BLaER1 (cell line): ENCODE data around the gene GLTP.
"Not testable (repeated sequence)": the region's sequence is repeated elsewhere in the genome, so short reads cannot be mapped to it uniquely, and the experiment has no call there.

Experiments used
- H3K27ac ChIP-seq: shearing (Covaris generic); formaldehyde crosslinking; 2 replicates; pipeline ENCODE4 v1.8.1; 2022
- H3K27me3 ChIP-seq: shearing (Covaris generic); formaldehyde crosslinking; 2 replicates; pipeline ENCODE4 v1.8.1; 2022
- H3K36me3 ChIP-seq: shearing (Covaris generic); formaldehyde crosslinking; 2 replicates; pipeline ENCODE4 v1.8.1; 2022
- H3K4me1 ChIP-seq: shearing (Covaris generic); formaldehyde crosslinking; 2 replicates; pipeline ENCODE4 v1.8.1; 2022
- H3K4me2 ChIP-seq: shearing (Covaris generic); formaldehyde crosslinking; 2 replicates; pipeline ENCODE4 v1.8.1; 2022
- H3K4me3 ChIP-seq: shearing (Covaris generic); formaldehyde crosslinking; 2 replicates; pipeline ENCODE4 v1.8.1; 2022
- H3K9ac ChIP-seq: shearing (Covaris generic); formaldehyde crosslinking; 2 replicates; pipeline ENCODE4 v1.8.1; 2022
- H3K9me3 ChIP-seq: shearing (Covaris generic); formaldehyde crosslinking; 2 replicates; pipeline ENCODE4 v1.8.1; 2022
- H4K20me1 ChIP-seq: shearing (Covaris generic); formaldehyde crosslinking; 2 replicates; pipeline ENCODE4 v1.8.1; 2022
- Cebpa-rat ChIP-seq: shearing (Covaris generic); IDR thresholded peaks from 2 replicates; pipeline ENCODE4 v1.8.1; 2022

Gene GLTP

DNA sequence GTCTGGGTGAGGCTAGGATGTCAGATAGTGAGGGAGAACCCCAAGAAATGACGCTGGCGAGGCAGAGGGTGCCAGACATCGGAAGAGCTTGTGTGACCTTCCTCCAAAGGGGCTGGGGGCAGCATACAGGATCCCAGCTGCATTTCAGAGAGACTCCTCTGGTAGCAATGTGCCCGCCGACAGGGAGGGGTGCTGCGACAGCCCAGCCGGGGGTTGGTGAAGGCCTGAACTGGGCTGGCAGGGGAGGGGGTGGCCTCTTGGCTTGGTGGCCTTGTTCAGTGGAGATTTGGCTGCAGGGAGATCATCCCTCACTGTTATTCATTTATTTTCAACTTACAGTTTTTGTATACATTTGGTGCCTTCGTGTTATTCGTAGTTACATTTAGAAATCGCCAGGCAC, 25.0 kb upstream of the GLTP start:
- H3K9me3 ChIP-seq, result no peaks in the 10 kb centered on the region
- H3K9ac ChIP-seq, result no peak overlapping the region
- H3K4me2 ChIP-seq, result no peak overlapping the region
- H3K27me3 ChIP-seq, result no peaks in the 10 kb centered on the region
- TF ChIP-seq Cebpa-rat, result no peak
- no peak overlapping the region for H3K4me3 ChIP-seq
- 0 out of 2 replicates have a peak, but pooled peaks cover 5% of the 10 kb centered on the region for H4K20me1 ChIP-seq
- H3K27ac ChIP-seq, result no peak overlapping the region
- H3K36me3 ChIP-seq, result peaks cover 77% of the 10 kb centered on the region
- peaks cover 24% of the 10 kb centered on the region for H3K4me1 ChIP-seq

DNA sequence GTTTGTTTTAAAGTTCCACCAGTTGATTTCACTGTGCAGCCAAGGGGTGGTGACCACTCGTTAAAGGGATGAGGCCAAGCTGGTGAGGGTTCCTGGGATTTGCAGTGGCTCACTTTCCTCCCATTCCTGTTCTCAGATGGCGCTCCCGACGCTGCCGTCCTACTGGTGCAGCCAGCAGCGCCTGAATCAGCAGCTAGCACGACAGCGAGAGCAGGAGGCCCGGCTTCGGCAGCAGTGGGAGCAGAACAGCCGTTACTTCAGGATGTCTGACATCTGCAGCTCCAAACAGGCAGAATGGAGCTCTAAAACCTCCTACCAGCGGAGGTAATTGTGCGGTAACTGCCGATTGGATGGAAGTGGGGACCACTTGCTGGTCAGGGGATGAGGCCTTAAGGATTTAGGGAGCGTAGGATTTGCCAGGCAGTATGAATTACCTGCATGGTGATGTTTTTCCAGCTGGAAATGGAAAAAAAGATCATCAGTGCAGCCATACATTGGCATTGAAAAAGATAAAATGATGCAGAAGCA, 22.6 kb upstream of the GLTP start:
- TF ChIP-seq Cebpa-rat, result no peak

DNA sequence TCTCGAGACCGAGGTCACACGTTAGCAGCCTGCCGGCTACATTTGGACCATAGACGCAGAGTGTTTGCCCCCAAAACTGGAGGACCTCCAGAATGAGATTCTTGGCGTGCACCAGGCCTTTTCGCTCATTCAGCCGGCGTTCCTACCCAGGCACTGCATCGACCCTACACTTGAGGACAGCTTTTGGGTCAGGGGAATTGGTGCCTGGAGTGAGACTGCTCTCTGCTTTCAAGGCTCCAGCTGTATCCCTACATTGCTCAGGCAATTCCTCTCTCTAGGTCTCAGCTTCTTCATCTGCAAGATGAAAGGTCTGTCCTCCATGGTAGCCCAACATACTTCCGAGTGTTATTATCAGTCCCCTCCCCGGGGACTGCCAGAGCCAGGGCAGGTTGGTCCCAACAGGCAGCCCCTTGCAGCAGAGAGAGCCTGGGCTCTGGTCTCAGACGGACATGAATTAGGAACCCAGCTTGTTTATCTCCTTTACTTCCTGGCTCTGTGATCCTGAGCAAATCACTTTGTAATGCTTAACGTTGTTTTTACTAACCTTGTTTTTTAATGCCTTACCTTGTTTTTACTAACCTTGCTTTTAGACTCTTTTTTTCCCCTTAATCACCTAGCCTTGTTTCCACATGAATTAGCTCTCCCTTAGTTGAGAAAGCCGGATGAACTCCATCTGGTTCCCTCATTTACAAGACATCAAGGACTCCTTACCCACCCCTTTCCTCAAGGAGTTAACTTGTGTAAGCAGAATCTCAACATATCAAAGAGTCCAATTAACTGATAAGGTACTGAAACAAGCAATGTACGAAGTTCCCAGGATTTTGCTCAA, 20.6 kb upstream of the GLTP start:
- Histone ChIP-seq H3K27me3 (no peaks in the 10 kb centered on the region), H3K4me1 (peaks cover 33% of the 10 kb centered on the region), H3K9me3 (no peaks in the 10 kb centered on the region), H3K36me3 (peaks cover 33% of the 10 kb centered on the region), H3K9ac (peak overlapping the region; percentile 93), H4K20me1 (no peaks in the 10 kb centered on the region), H3K27ac (peak overlapping the region; percentile 93), H3K4me3 (peak overlapping the region; percentile 87), H3K4me2 (peak overlapping the region; percentile 90)
- no peak for TF ChIP-seq Cebpa-rat

More for the DNA sequence above, 22.6 kb upstream of the GLTP start:
- no peak overlapping the region for H3K4me2 ChIP-seq
- H3K4me3 ChIP-seq, result no peak overlapping the region
- peaks cover 53% of the 10 kb centered on the region for H3K36me3 ChIP-seq
- peak overlapping the region; percentile 18; the same call in 1 of the 2 replicates for H3K9ac ChIP-seq
- H3K4me1 ChIP-seq, result peaks cover 33% of the 10 kb centered on the region
- no peak overlapping the region for H3K27ac ChIP-seq
- H3K27me3 ChIP-seq, result no peaks in the 10 kb centered on the region
- H4K20me1 ChIP-seq, result 0 out of 2 replicates have a peak, but pooled peaks cover 5% of the 10 kb centered on the region
- no peaks in the 10 kb centered on the region for H3K9me3 ChIP-seq

DNA sequence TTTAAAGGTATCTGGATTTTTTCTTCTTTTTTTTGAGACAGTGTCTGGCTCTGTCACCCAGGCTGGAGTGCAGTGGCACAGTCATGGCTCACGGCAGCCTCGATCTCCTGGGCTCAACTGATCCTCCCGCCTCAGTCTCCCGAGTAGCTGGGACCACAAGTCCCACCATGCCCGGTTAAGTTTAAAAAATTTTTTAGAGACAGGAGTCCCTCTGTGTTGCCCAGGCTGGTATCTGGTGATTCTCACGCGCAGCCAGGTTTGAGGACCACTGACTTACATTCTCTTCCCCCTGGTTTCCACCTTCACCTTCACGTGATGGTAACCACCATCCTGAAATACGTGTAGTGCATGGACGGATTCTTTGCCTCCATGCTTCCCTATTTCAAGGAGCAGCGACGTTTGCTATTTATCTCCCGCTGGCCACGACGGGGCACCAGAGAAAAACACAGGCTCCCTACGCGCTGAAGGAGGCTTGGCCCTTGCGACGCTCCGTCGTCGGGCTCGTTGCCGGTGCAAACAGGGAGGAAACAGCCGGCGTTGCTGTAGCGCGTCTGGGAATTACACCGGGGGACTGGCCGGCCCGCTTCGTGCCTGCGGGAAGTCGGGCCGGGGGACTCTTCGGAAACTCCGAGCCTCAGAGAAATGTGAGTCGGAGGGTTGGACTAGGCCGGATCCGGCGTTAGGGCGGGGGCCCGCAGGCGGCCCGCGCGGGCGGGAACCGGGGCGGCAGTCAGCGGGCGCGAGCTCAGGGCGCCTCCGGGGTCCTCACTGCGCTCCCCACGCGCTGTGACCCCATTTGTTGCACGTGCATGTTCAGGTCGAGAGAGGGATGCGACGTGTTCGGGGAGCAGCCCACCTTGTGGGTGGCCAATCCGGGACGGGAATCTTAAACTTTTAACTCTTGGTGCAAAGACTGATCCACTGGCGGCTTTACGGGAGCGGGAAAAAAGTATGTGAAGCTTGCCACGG, 19.7 kb upstream of the GLTP start, which contains the start of gene TCHP:
TSS of gene TCHP (plus strand) at position 492 of the 969 bp plus-strand sequence. CDS start 2,753 bp downstream, outside the sequence.
- Histone ChIP-seq H3K4me1 (peaks cover 33% of the 10 kb centered on the region), H3K27ac (peak within 1 kb of the TSS; percentile 93), H3K4me2 (peak within 1 kb of the TSS; percentile 90), H3K9me3 (no peaks in the 10 kb centered on the region), H3K36me3 (peaks cover 24% of the 10 kb centered on the region), H4K20me1 (no peaks in the 10 kb centered on the region), H3K4me3 (peak within 1 kb of the TSS; percentile 87), H3K9ac (peak within 1 kb of the TSS; percentile 93), H3K27me3 (no peaks in the 10 kb centered on the region)
- no peak for TF ChIP-seq Cebpa-rat

DNA sequence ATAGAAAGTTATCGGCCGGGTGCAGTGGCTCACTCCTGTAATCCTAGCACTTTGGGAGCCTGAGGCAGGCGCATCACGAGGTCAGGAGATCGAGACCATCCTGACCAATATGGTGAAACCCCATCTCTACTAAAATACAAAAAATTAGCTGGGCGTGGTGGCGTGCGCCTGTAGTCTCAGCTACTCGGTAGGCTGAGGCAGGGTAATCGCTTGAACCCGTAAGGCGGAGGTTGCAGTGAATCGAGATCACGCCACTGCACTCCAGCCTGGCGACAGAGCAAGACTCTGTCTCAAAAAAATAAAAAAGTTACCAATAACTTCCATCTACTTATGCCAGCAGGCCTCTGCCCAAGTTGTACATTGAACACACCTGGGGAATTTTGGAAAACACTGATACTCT, 19.0 kb upstream of the GLTP start:
- H4K20me1 ChIP-seq, H3K27me3 ChIP-seq, H3K9me3 ChIP-seq: not testable (repeated sequence)
- Histone ChIP-seq H3K4me3 (peak overlapping the region; percentile 87), H3K36me3 (peaks cover 17% of the 10 kb centered on the region), H3K4me2 (peak overlapping the region; percentile 90), H3K9ac (peak overlapping the region; percentile 93), H3K27ac (peak overlapping the region; percentile 93), H3K4me1 (peaks cover 33% of the 10 kb centered on the region)

DNA sequence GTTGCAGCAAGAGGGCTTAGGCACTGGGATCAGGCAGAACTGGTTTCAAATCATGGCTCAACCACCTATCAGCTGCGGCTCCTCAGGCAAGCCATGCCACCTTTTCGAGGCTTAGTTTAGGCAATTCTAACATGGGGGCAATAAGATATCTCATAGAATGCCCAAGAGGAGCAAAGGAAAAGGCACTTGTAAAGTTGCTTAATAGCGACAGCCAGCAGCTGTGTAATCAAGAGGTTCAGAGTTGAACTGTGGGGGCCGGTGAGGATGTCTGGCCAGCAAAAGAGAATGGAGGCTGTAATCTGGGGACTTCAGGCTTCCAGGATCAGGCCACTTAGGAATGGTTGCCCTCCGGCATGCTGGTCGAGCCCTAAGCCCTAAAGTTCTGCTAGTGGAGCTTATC, 16.7 kb upstream of the GLTP start:
- Histone ChIP-seq H3K9me3 (no peaks in the 10 kb centered on the region), H3K4me1 (peaks cover 41% of the 10 kb centered on the region), H3K27me3 (no peaks in the 10 kb centered on the region), H3K4me2 (no peak overlapping the region), H3K4me3 (no peak overlapping the region), H3K27ac (no peak overlapping the region), H4K20me1 (no peaks in the 10 kb centered on the region), H3K9ac (no peak overlapping the region), H3K36me3 (no peaks in the 10 kb centered on the region)
- no peak for TF ChIP-seq Cebpa-rat

DNA sequence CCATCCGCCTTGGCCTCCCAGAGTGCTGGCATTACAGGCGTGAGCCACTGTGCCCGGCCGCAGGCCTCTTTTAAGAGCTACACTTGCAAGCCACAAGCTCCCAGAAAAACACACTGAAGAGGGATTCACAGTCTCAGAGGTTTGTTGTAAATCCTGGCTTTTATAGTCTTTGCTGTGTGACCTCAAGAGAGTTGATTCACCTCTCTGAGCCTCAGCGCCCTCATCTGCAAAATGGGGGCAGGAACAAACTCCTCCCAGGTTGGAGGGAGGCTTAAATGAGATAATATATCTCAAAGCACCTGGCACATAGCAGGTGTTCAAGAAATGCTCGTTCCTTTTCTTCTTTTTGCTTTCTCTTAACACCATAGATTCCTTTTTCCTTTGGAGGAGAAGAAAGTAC, 15.8 kb upstream of the GLTP start:
- no peak for TF ChIP-seq Cebpa-rat
- Histone ChIP-seq H4K20me1 (no peaks in the 10 kb centered on the region), H3K4me1 (peaks cover 41% of the 10 kb centered on the region), H3K9me3 (no peaks in the 10 kb centered on the region), H3K27me3 (no peaks in the 10 kb centered on the region), H3K36me3 (no peaks in the 10 kb centered on the region), H3K4me2 (no peak overlapping the region), H3K4me3 (no peak overlapping the region), H3K9ac (no peak overlapping the region), H3K27ac (no peak overlapping the region)

DNA sequence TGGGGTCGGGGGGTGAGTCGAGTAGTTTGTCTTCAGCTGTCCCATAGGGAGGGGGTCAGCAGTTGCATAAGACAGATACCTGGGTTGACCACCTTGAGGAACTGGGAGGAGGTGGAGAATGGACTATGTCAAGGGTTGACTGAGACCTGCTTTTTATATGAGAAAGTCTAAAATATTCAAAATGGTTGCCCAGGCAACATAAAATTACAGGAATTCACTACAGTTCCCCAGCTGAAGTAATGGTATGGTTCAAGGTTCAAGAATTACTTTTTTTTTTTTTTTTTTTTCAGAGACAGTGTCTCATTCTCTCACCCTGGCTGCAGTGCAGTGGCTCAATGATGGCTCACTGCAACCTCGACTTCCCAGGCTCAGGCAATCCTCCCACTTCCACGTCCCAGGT, 14.6 kb upstream of the GLTP start:
- H3K9ac ChIP-seq, result no peak overlapping the region
- H3K36me3 ChIP-seq, result no peaks in the 10 kb centered on the region
- H3K27me3 ChIP-seq, result no peaks in the 10 kb centered on the region
- no peak overlapping the region for H3K4me3 ChIP-seq
- no peak overlapping the region for H3K27ac ChIP-seq
- no peak for TF ChIP-seq Cebpa-rat
- H4K20me1 ChIP-seq, result no peaks in the 10 kb centered on the region
- H3K4me1 ChIP-seq, result peaks cover 49% of the 10 kb centered on the region
- no peaks in the 10 kb centered on the region for H3K9me3 ChIP-seq
- H3K4me2 ChIP-seq, result no peak overlapping the region

DNA sequence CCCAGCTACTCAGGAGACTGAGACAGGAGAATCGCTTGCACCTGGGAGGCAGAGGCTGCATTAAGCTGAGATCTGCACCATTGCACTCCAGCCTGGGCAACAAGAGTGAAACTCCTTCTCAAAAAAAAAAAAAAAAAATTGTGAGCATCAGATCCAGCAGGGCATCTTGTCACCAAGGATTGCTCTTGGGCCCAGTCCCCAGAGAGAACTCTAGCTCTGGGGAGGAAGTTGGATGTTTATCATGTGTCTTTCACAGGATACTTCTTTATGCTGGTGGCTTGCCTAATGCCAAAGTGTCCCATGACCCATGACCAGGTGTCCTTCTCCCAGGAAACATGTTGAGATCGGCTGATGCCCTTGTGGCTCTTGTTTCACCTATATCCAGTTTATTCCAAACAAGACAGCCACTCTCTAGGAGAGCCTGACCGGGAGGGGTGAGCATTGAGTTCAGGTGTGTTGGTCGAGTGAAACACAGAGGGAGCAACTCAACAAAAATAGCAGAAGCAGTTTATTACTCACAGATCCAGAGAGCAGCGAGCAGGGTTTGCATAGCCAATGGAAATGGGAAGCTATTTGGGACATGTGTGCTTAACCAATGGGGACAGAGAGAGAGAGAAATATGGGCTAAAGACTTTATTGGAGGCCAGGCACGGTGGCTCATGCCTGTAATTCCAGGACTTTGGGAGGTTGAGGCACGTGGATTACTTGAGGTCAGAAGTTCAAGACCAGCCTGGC, 13.1 kb upstream of the GLTP start:
- H3K4me2 ChIP-seq, result peak overlapping the region; percentile 65
- TF ChIP-seq Cebpa-rat, result no peak
- H3K4me1 ChIP-seq, result peaks cover 55% of the 10 kb centered on the region
- H4K20me1 ChIP-seq, result no peaks in the 10 kb centered on the region
- no peak overlapping the region for H3K4me3 ChIP-seq
- no peaks in the 10 kb centered on the region for H3K9me3 ChIP-seq
- H3K9ac ChIP-seq, result no peak overlapping the region
- H3K36me3 ChIP-seq, result no peaks in the 10 kb centered on the region
- H3K27ac ChIP-seq, result peak overlapping the region; percentile 49; the same call in 1 of the 2 replicates
- no peaks in the 10 kb centered on the region for H3K27me3 ChIP-seq
